K562 (cell line): ENCODE results near the gene ITGA3. TPM values are rescaled to one million over a fixed set of nuclear protein-coding genes. Genes with fewer than 3 reads are reported as not detected.

ENCODE experiments used
- ATAC-seq: fragments of 200-7000 bp; cut with Tn5 transposase; 3 replicates; pipeline ENCODE4 v1.9.1; 2020; ENCODE audit warnings: moderate library complexity
- BruUV-seq: library from RNA; stranded (reverse); fragments of 400-500 nt; replicated peaks from 2 replicates; lab custom pipeline; 2021; lab: Mats Ljungman, UMichigan
- CTCF ChIA-PET: fragments of 300-600 bp; formaldehyde crosslinking; extraction: SDS; loops from one replicate; lab custom pipeline; 2021; ENCODE audit warnings: low intra/inter-chr PET ratio; lab: Yijun Ruan, JAX
- POLR2A ChIA-PET: fragments of 300-600, 350-650 bp; sonication (Branson Sonifier 250); formaldehyde crosslinking; extraction: SDS; loops from one replicate; lab custom pipeline; 2021; ENCODE audit warnings: antibody characterized with exemption, inconsistent platforms; lab: Yijun Ruan, JAX
- DNase-seq, 4 experiments: peaks; one replicate each; pipeline versions ENCODE4 v3.0.0 to v3.0.0-alpha.2; 2011 to 2018; ENCODE audit warnings: low spot score in 3 of 4, mixed read lengths in 3 of 4; ENCODE audit errors: extremely low read depth in 1 of 4
- FAIRE-seq: peaks from 2 replicates; lab custom pipeline; 2011; peaks lifted over from hg19 to GRCh38; lab: Jason Lieb, UNC
- H2AFZ ChIP-seq: 2 replicates; pipeline ENCODE4 v1.6.0; 2011; ENCODE audit warnings: low read depth, low read length, control low read depth, inconsistent platforms
- H3K27ac ChIP-seq: fragments of 200-600 bp; 3 replicates; pipeline ENCODE4 v1.8.0; 2011; ENCODE audit warnings: low read depth, mild to moderate bottlenecking, control low read depth, inconsistent platforms, low read length, moderate library complexity, mixed read lengths; ENCODE audit errors: extremely low read depth
- H3K27me3 ChIP-seq, 2 experiments: fragments of 300-600 bp in 1 of 2; 2 replicates in 1 of 2; 3 replicates in 1 of 2; pipeline versions ENCODE4 v1.6.0 to v1.8.0; 2011; ENCODE audit warnings: inconsistent platforms in 2 of 2, low read length in 2 of 2, mild to moderate bottlenecking in 1 of 2, mixed read lengths in 1 of 2, moderate library complexity in 1 of 2; ENCODE audit not compliant: control insufficient read depth in 2 of 2, insufficient read depth in 2 of 2
- H3K36me3 ChIP-seq: fragments of 300-600 bp; 3 replicates; pipeline ENCODE4 v1.8.0; 2011; ENCODE audit warnings: mild to moderate bottlenecking, low read length, inconsistent platforms; ENCODE audit not compliant: control insufficient read depth, insufficient read depth
- H3K4me1 ChIP-seq, 2 experiments: fragments of 200-600 bp in 1 of 2; replicated peaks in 1 of 2; 2 replicates in 1 of 2; 3 replicates in 1 of 2; pipeline versions ENCODE4 v1.5.1 to v1.8.0; 2011; ENCODE audit warnings: inconsistent platforms in 2 of 2, low read length in 2 of 2, mild to moderate bottlenecking in 1 of 2, mixed read lengths in 1 of 2, moderate library complexity in 1 of 2; ENCODE audit not compliant: control insufficient read depth in 2 of 2, insufficient read depth in 2 of 2
- H3K4me2 ChIP-seq: 2 replicates; pipeline ENCODE4 v1.6.1; 2011; ENCODE audit warnings: low read length, control low read depth, inconsistent platforms, mixed read lengths; ENCODE audit not compliant: insufficient read depth
- H3K4me3 ChIP-seq: fragments of 200-600 bp; sonication (generic), shearing (Covaris generic); 2 replicates; pipeline ENCODE4 v1.5.1; 2016; ENCODE audit warnings: control low read depth, inconsistent platforms
- H3K79me2 ChIP-seq: fragments of 200-600 bp; 3 replicates; pipeline ENCODE4 v1.8.0; 2011; ENCODE audit warnings: low read length, inconsistent platforms; ENCODE audit not compliant: control insufficient read depth, insufficient read depth
- H3K9ac ChIP-seq, 2 experiments: 2 replicates each; pipeline versions ENCODE4 v1.6.0 to v1.6.1; 2011; ENCODE audit warnings: low read depth in 2 of 2, low read length in 2 of 2, control low read depth in 1 of 2, inconsistent platforms in 1 of 2, mild to moderate bottlenecking in 1 of 2, mixed read lengths in 1 of 2; ENCODE audit not compliant: insufficient read depth in 1 of 2
- H3K9me1 ChIP-seq: one replicate; pipeline ENCODE4 v1.6.0; 2011; ENCODE audit warnings: inconsistent platforms, mild to moderate bottlenecking, low read length, moderate library complexity; ENCODE audit not compliant: control insufficient read depth, insufficient read depth
- H3K9me3 ChIP-seq: replicated peaks from 2 replicates; pipeline ENCODE4 v1.5.1; 2011; ENCODE audit warnings: low read depth, low read length, inconsistent platforms; ENCODE audit not compliant: control insufficient read depth, insufficient read depth
- H4K20me1 ChIP-seq: replicated peaks from 2 replicates; pipeline ENCODE4 v1.6.1; 2011; ENCODE audit warnings: low read length, inconsistent platforms, mixed read lengths; ENCODE audit not compliant: control insufficient read depth, insufficient read depth
- CCAR2 ChIP-seq: fragments of 200-400 bp; formaldehyde crosslinking; IDR thresholded peaks from 2 replicates; pipeline ENCODE4 v1.6.1; 2017; ENCODE audit warnings: mild to moderate bottlenecking, low read depth, low read length
- GABPB2 ChIP-seq: fragments of 250-450 bp; sonication (Bioruptor Pico); conservative IDR thresholded peaks from 2 replicates; pipeline ENCODE4 v1.5.1; 2021; ENCODE audit warnings: mild to moderate bottlenecking
- HDAC3 ChIP-seq: fragments of 450-650 bp; IDR thresholded peaks from 2 replicates; pipeline ENCODE4 v1.6.1; 2018; ENCODE audit warnings: borderline replicate concordance, mild to moderate bottlenecking, moderate library complexity; ENCODE audit not compliant: partially characterized antibody
- PHF8 ChIP-seq: fragments of 200-600 bp; sonication (generic); IDR thresholded peaks from 2 replicates; pipeline ENCODE4 v1.6.1; 2012; ENCODE audit warnings: mixed run types, mild to moderate bottlenecking, inconsistent platforms, low read length, moderate library complexity, borderline replicate concordance
- SP1 ChIP-seq: sonication (generic); formaldehyde crosslinking; IDR thresholded peaks from 2 replicates; pipeline ENCODE4 v1.8.1; 2022; ENCODE audit warnings: mild to moderate bottlenecking, missing genetic modification reagents
- SRSF7 ChIP-seq: fragments of 200-400 bp; formaldehyde crosslinking; optimal IDR thresholded peaks from 2 replicates; pipeline ENCODE3; 2017; ENCODE audit warnings: mild to moderate bottlenecking, low read depth, low read length
- ZBTB2 ChIP-seq: fragments of 450-650 bp; IDR thresholded peaks from 2 replicates; pipeline ENCODE4 v1.6.1; 2016; ENCODE audit warnings: antibody characterized with exemption
- ZBTB34 ChIP-seq: fragments of 250-450 bp; sonication (Bioruptor Pico); IDR thresholded peaks from 2 replicates; pipeline ENCODE4 v1.8.0; 2021; ENCODE audit warnings: mild to moderate bottlenecking, moderate library complexity
- ZNF224 ChIP-seq: sonication (generic); formaldehyde crosslinking; IDR thresholded peaks from 2 replicates; pipeline ENCODE4 v1.8.0; 2022; ENCODE audit warnings: mild to moderate bottlenecking, missing genetic modification reagents
- ZNF639 ChIP-seq, 2 experiments: fragments of 200-800 bp in 1 of 2; sonication (Bioruptor generic) in 1 of 2; sonication (generic) in 1 of 2; formaldehyde crosslinking in 1 of 2; IDR thresholded peaks in 1 of 2; conservative IDR thresholded peaks in 1 of 2; 2 replicates each; pipeline versions ENCODE4 v1.5.0 to v1.6.1; 2016 to 2020; ENCODE audit warnings: missing compliant biosample characterization in 1 of 2, missing genetic modification characterization in 1 of 2, missing genetic modification reagents in 1 of 2
- WGBS: fragments of 100-300 bp; shearing (Covaris generic); methylation state at CpG from one replicate; pipeline ENCODE4 v1.1.6; 2016; ENCODE audit warnings: low coverage, mixed read lengths; ENCODE audit not compliant: insufficient coverage; ENCODE audit errors: missing lambda C conversion rate; 5-methylcytosine and 5-hydroxymethylcytosine counted together
- in situ Hi-C: fragments of 300-500 bp; cut with MboI; formaldehyde crosslinking; loops from 4 replicates; pipeline ENCODE4 v1.15.0; 2018; ENCODE audit warnings: inconsistent platforms, mixed read lengths
- intact Hi-C: fragments of 100-400 bp; cut with micrococcal nuclease; formaldehyde crosslinking; loops from 2 replicates; pipeline ENCODE4 v1.14.2; 2022
- polyA plus RNA-seq, 8 experiments: library from polyadenylated mRNA; depleted of rRNA in 4 of 8; stranded (reverse) in 5 of 8; unstranded in 3 of 8; fragments of >200 nt; fragmentation: Nextera tagmentation in 2 of 8; fragmentation: Illumina TruSeq in 1 of 8; extraction: Ambion mirVana in 2 of 8; extraction: Trizol in 1 of 8; gene quantifications; 2 replicates each; pipeline versions ENCODE4 v1.2.1 to v1.2.3, GENCODE V29; 2011 to 2014; ENCODE audit warnings: inconsistent platforms in 1 of 8, missing spikeins in 1 of 8
- total RNA-seq, 7 experiments: library from RNA; depleted of rRNA in 6 of 7; stranded (reverse); fragments of >200 nt in 6 of 7; fragmentation: Illumina TruSeq in 2 of 7; extraction: Trizol in 2 of 7; gene quantifications; 2 replicates each; pipeline versions ENCODE4 v1.2.1 to v1.2.3, GENCODE V29; 2011 to 2021; ENCODE audit warnings: low replicate concordance in 1 of 7

Gene ITGA3
- total and polyA plus RNA-seq, 9 of the 15 experiments (the other 6 are each of a cell fraction or from before 2014, with no cell fraction given): 0.03 to 0.75 (median 0.14) TPM; not detected in 2

- no peak overlapping the region for H3K9ac ChIP-seq
- H3K27me3 ChIP-seq: no peaks in the 10 kb centered on the region; a peak in 1 of 5 replicates
- FAIRE-seq: no peak
- H3K79me2 ChIP-seq: no peaks in the 10 kb centered on the region
- intact Hi-C loops (no loop called here), in situ Hi-C loops (no loop called here)
- H3K9me1 ChIP-seq: no peaks in the 10 kb centered on the region
- CTCF ChIA-PET: interaction anchor here (0.6 kb wide), 1 partner anchor 440 kb away, joined by 3 read pairs; no protein-coding TSS in a partner anchor
- H3K9me3 ChIP-seq: 0 out of 2 replicates have a peak, but pooled peaks cover 2% of the 10 kb centered on the region
- H3K4me1 ChIP-seq: no peaks in the 10 kb centered on the region
- no peak overlapping the region for H3K27ac ChIP-seq
- BruUV-seq: no TSS peak
- DNase-seq: no peak
- no peaks in the 10 kb centered on the region for H3K36me3 ChIP-seq
- 7% methylated on average over 2 of the region's 2 CpGs for WGBS
- no peak for ATAC-seq
- TF ChIP-seq ZNF224: peak; percentile 97
- TF ChIP-seq ZBTB2: no peak
- TF ChIP-seq, all 486 proteins: peak for 1
- H3K4me2 ChIP-seq: no peak overlapping the region
- H3K4me3 ChIP-seq: no peak overlapping the region
- H2AFZ ChIP-seq: no peak overlapping the region
- no peaks in the 10 kb centered on the region for H4K20me1 ChIP-seq
- POLR2A ChIA-PET: no interaction called here
These were observed 42.8 kb upstream of the ITGA3 start for GRCh38 chr17:50013079-50013478.

- Histone ChIP-seq H2AFZ (no peak overlapping the region), H4K20me1 (no peaks in the 10 kb centered on the region), H3K9me1 (no peaks in the 10 kb centered on the region), H3K79me2 (no peaks in the 10 kb centered on the region), H3K27me3 (no peaks in the 10 kb centered on the region; a peak in 2 of 5 replicates), H3K9me3 (no peaks in the 10 kb centered on the region), H3K9ac (no peak overlapping the region), H3K4me2 (no peak overlapping the region), H3K4me3 (no peak overlapping the region), H3K4me1 (no peaks in the 10 kb centered on the region), H3K36me3 (no peaks in the 10 kb centered on the region), H3K27ac (no peak overlapping the region)
- intact Hi-C loops: no loop called here
- 0% methylated on average over 1 of the region's 1 CpG for WGBS
- FAIRE-seq (no peak), DNase-seq (no peak), ATAC-seq (no peak)
- ChIA-PET CTCF (no interaction called here), POLR2A (interaction anchor here (0.5 kb wide), 1 partner anchor 13 kb away, joined by 5 read pairs; no protein-coding TSS in a partner anchor)
- in situ Hi-C loops: no loop called here
- no TSS peak for BruUV-seq
- TF ChIP-seq SRSF7 (no peak), SP1 (no peak), CCAR2 (no peak), GABPB2 (CRISPR knock-in tag) (no peak), PHF8 (no peak), ZBTB34 (CRISPR knock-in tag) (no peak), HDAC3 (no peak), ZNF639 (CRISPR knock-in tag; conservative IDR thresholded peaks at IDR 0.05 in 1 of 2, IDR thresholded peaks at IDR 0.05 in 1 of 2) (no peak)
These were observed 41.3 kb upstream of the ITGA3 start for GRCh38 chr17:50014471-50015088.
